NT2/D1 (cell line): ENCODE results near the gene BABAM2.

Experiments
- DNase-seq: peaks from one replicate; pipeline ENCODE4 v3.0.0-alpha.2; 2011; ENCODE audit warnings: low read depth, low spot score
- H3K27me3 ChIP-seq: 2 replicates; pipeline ENCODE4 v1.6.0; 2011; ENCODE audit warnings: mild to moderate bottlenecking; ENCODE audit not compliant: insufficient read length, insufficient read depth
- H3K36me3 ChIP-seq: 2 replicates; pipeline ENCODE4 v1.6.1; 2011; ENCODE audit warnings: mild to moderate bottlenecking, low read length, mixed read lengths; ENCODE audit not compliant: insufficient read depth, insufficient read length
- H3K4me1 ChIP-seq: 2 replicates; pipeline ENCODE4 v1.5.1; 2011; ENCODE audit not compliant: insufficient read depth, insufficient read length
- H3K4me3 ChIP-seq: 2 replicates; pipeline ENCODE4 v1.5.1; 2011; ENCODE audit warnings: low read depth; ENCODE audit not compliant: insufficient read length
- H3K9ac ChIP-seq: 2 replicates; pipeline ENCODE4 v1.6.0; 2011; ENCODE audit warnings: low read depth; ENCODE audit not compliant: insufficient read length
- H3K9me3 ChIP-seq: 2 replicates; pipeline ENCODE4 v1.5.1; 2011; ENCODE audit warnings: mild to moderate bottlenecking, low read length; ENCODE audit not compliant: insufficient read depth
- SUZ12 ChIP-seq: IDR thresholded peaks from 2 replicates; pipeline ENCODE4 v1.6.1; 2011; ENCODE audit not compliant: insufficient read length, insufficient read depth; ENCODE audit errors: extremely low read depth
- YY1 ChIP-seq: IDR thresholded peaks from 2 replicates; pipeline ENCODE4 v1.6.1; 2011; ENCODE audit not compliant: insufficient read length, insufficient read depth
- ZNF274 ChIP-seq: IDR thresholded peaks from 2 replicates; pipeline ENCODE4 v1.6.1; 2011; ENCODE audit warnings: mild to moderate bottlenecking, low read depth, low read length

Gene BABAM2

DNA sequence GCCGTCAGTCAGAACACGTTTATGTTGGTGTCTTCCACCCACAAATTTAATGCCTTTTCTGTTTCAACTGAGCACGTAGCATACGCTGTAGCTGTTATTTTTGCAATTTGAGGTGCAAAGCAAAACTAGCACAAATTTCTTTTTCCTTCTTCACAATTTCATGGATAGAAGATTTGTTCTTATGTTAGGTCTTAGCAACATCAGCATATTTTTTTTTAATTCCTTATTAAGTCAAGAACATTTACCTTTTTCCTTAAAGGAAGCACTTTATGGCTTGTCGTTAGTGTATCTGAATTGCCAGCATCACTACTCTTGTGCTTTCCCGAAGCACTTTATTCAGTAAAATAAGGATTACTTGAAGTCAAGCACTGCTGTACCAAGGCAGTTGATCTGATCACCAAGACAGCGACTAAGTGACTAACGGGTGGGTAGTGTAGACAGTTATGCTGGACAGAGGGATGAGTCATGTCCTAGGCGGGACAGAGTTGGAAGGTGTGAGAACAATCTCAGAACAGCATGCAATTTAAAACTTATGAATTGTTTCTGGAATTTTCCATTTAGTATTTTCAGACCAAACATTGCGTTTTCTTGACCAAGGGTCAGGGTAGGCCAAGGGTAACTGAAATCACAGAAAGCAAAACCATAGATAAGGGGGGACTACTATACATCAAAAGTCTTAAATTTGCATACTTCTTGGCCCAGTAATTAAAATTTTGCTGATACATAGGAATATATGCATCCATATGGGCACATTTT, 13.3 kb downstream of the BABAM2 start:
- no peak overlapping the region for H3K4me3 ChIP-seq
- no peaks in the 10 kb centered on the region for H3K27me3 ChIP-seq
- DNase-seq, result no peak
- H3K9me3 ChIP-seq, result no peaks in the 10 kb centered on the region
- H3K4me1 ChIP-seq, result no peaks in the 10 kb centered on the region
- H3K36me3 ChIP-seq, result no peaks in the 10 kb centered on the region
- TF ChIP-seq YY1 (no peak), ZNF274 (no peak), SUZ12 (no peak)
- H3K9ac ChIP-seq, result no peak overlapping the region

DNA sequence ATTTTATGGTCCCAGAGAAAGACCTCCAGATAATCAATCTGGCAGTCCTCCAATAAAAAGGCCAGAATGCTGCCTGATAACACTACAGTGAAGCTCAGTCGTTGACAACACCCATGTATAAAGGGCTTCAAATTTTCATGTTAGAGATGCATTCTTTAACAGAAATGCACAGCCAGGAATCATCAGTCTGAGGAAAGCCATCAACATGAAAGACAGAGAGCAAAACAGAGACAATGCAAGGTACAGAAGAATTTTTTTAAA, 13.8 kb downstream of the BABAM2 start:
- Histone ChIP-seq H3K4me3 (no peak overlapping the region), H3K27me3 (no peaks in the 10 kb centered on the region), H3K4me1 (no peaks in the 10 kb centered on the region), H3K9me3 (no peaks in the 10 kb centered on the region), H3K36me3 (no peaks in the 10 kb centered on the region), H3K9ac (no peak overlapping the region)
- TF ChIP-seq SUZ12, result no peak
- TF ChIP-seq YY1, result no peak
- TF ChIP-seq ZNF274, result no peak
- no peak for DNase-seq

DNA sequence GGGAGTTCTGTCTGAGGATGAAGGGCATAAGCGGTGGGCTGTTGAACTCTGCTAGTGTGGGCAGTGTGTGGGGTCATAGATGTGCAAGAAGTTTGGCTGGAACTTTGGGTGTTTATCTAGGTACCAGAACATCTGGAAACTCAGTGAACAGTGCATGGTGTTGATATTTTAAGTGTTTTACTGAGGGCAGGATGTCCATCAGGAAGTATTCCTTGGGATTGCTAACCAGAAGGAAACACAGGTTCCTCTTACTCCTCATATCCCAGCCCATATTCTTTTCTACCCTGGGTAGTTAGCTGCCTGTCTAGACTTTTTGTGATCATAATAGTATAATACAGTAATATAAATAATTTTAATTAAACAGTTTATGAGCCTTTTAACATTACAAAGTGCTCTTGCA, 15.5 kb downstream of the BABAM2 start:
- Histone ChIP-seq H3K4me3 (no peak overlapping the region), H3K9ac (no peak overlapping the region), H3K9me3 (no peaks in the 10 kb centered on the region), H3K36me3 (no peaks in the 10 kb centered on the region), H3K4me1 (no peaks in the 10 kb centered on the region), H3K27me3 (no peaks in the 10 kb centered on the region)
- DNase-seq, result no peak
- TF ChIP-seq ZNF274 (no peak), YY1 (no peak), SUZ12 (no peak)

DNA sequence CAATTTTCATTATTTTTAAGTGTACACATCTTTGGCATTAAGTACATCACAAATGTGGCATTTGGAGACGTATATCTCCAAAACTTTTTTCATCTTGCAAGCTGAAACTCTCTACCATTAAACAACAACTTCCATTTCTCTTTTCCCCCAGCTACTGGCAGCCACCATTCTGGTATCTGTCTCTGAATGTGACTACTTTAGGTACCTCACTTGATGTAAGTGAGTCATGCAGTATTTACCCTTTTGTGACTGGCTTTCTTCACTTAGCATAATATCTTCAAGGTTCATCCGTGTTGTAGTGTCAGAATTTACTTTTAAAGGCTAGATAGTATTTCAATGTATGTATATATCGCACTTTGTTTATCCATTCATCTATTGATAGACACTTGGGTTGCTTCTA, 17.0 kb downstream of the BABAM2 start:
- no peaks in the 10 kb centered on the region for H3K27me3 ChIP-seq
- no peak for TF ChIP-seq SUZ12
- TF ChIP-seq YY1, result no peak
- no peak for TF ChIP-seq ZNF274
- H3K36me3 ChIP-seq, result no peaks in the 10 kb centered on the region
- no peaks in the 10 kb centered on the region for H3K4me1 ChIP-seq
- no peak overlapping the region for H3K9ac ChIP-seq
- H3K4me3 ChIP-seq, result no peak overlapping the region
- no peaks in the 10 kb centered on the region for H3K9me3 ChIP-seq
- DNase-seq, result no peak

DNA sequence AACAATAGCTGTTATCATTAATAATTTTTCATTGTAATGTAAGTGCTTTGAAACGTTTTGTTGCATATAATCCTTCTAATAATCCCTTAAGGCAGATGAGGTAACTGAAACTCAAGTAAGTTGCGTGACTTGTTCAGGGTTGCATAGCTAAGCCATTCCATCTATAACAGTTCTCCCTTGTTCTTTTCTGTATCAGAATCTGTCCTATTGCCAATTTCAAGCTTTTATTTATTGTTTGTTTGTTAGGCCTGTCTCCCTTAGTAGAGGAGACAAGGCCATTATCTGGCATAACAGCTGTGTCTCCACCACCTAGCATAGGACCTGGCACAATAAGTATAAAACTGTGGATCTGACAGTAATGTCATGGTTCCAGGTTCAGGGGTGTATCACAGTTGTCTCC, 19.4 kb downstream of the BABAM2 start:
- Histone ChIP-seq H3K9ac (no peak overlapping the region), H3K9me3 (no peaks in the 10 kb centered on the region), H3K4me3 (no peak overlapping the region), H3K27me3 (no peaks in the 10 kb centered on the region), H3K36me3 (no peaks in the 10 kb centered on the region), H3K4me1 (no peaks in the 10 kb centered on the region)
- DNase-seq, result no peak
- TF ChIP-seq ZNF274 (no peak), YY1 (no peak), SUZ12 (no peak)

DNA sequence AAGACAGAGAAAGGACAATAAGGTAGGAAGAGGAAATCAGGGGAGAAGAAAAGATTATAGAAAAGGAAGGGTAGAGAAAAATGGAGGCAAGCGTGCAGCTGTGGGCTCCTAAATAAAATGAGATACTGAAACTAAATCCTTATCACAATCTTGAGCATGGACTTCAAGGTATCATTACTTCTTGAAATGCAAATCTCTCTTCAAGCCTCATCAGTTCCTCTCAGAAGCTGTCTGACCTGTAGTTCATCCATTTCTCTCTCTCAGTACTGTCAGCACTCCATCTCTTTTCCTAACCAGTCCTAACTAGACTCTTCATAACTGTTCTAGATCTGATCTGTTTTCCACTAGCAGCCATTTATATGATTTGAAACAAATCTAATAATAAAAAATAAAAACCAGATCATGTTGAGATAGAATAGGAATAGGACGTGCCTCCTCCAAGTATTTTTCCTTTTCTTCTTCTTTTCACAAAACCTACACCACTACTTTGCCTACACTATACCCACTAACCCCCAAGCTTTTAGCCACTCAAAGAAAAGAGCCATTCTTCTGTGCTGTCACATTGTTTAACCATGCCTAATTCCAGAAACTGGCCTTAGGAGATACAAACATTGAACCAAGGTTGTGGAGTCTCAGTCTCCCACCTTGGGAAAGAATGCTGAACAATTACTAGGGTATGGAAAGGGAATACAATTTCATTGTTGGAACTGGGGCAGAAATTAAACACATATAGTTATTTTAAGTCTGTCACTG, 21.1 kb downstream of the BABAM2 start:
- no peak for DNase-seq
- no peaks in the 10 kb centered on the region for H3K4me1 ChIP-seq
- H3K9ac ChIP-seq, result no peak overlapping the region
- no peaks in the 10 kb centered on the region for H3K9me3 ChIP-seq
- TF ChIP-seq ZNF274, result no peak
- H3K27me3 ChIP-seq, result no peaks in the 10 kb centered on the region
- H3K36me3 ChIP-seq, result no peaks in the 10 kb centered on the region
- H3K4me3 ChIP-seq, result no peak overlapping the region

DNA sequence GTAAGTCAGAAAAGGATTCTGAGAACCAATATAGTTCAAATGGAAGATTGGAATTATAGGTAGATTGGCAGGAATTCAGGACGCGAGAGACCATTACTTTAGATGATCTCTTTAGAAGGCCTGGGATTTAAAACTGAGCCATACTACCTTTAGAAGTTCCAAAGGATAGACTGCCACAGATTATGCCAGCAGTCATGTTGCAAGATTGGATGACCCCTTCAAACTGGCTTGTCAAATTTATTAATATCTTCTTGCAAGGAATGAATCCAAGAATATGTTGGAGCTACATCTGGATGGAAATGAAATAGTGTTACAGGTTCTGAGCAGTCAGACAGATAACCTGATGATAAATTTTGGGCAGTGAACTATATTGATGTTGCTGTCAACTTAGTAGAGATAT, 22.0 kb downstream of the BABAM2 start:
- no peak overlapping the region for H3K9ac ChIP-seq
- no peak overlapping the region for H3K4me3 ChIP-seq
- no peak for TF ChIP-seq SUZ12
- TF ChIP-seq ZNF274, result no peak
- no peak for TF ChIP-seq YY1
- no peak for DNase-seq
- no peaks in the 10 kb centered on the region for H3K36me3 ChIP-seq
- no peaks in the 10 kb centered on the region for H3K9me3 ChIP-seq
- no peaks in the 10 kb centered on the region for H3K4me1 ChIP-seq
- H3K27me3 ChIP-seq, result no peaks in the 10 kb centered on the region
